Stimulated activated naive B cell treated with anti-CD40 and anti-IgM and Interleukin-4, amounts not matched to agents 10 μg/mL and 1 μg/mL and 100 μg/mL, for 72 hours (primary cell): ENCODE results near the gene MIOS.
"Not testable (repeated sequence)": the region's sequence is repeated elsewhere in the genome, so short reads cannot be mapped to it uniquely, and the experiment has no call there.

Source experiments
- ATAC-seq, 2 donors: fragments of 150-1000 bp; cut with Tn5 transposase; replicated peaks; 2 replicates each; pipeline ENCODE4 v1.10.0; 2021; ENCODE audit warnings: moderate library complexity in 1 of 2
- DNase-seq: peaks from one replicate; pipeline ENCODE4 v3.0.0; 2021
- H3K27ac Mint-ChIP-seq: one replicate; pipeline ENCODE4 v1.8.0; 2022; ENCODE audit warnings: mild to moderate bottlenecking, mixed read lengths
- H3K27me3 Mint-ChIP-seq, 2 donors: one replicate each; pipeline ENCODE4 v1.8.0; 2022; ENCODE audit warnings: mixed read lengths in 2 of 2
- H3K36me3 Mint-ChIP-seq, 2 donors: one replicate each; pipeline ENCODE4 v1.8.0; 2022; ENCODE audit warnings: mixed read lengths in 2 of 2, mild to moderate bottlenecking in 1 of 2
- H3K4me1 Mint-ChIP-seq, 2 donors: one replicate each; pipeline ENCODE4 v1.8.0; 2022; ENCODE audit warnings: mixed read lengths in 2 of 2, mild to moderate bottlenecking in 1 of 2
- H3K4me3 Mint-ChIP-seq, 2 donors: one replicate each; pipeline ENCODE4 v1.8.0; 2022; ENCODE audit warnings: mild to moderate bottlenecking in 2 of 2, mixed read lengths in 2 of 2, moderate library complexity in 1 of 2
- H3K9me3 Mint-ChIP-seq, 2 donors: one replicate each; pipeline ENCODE4 v1.8.0; 2022; ENCODE audit warnings: mixed read lengths in 2 of 2, mild to moderate bottlenecking in 1 of 2

Gene MIOS

DNA sequence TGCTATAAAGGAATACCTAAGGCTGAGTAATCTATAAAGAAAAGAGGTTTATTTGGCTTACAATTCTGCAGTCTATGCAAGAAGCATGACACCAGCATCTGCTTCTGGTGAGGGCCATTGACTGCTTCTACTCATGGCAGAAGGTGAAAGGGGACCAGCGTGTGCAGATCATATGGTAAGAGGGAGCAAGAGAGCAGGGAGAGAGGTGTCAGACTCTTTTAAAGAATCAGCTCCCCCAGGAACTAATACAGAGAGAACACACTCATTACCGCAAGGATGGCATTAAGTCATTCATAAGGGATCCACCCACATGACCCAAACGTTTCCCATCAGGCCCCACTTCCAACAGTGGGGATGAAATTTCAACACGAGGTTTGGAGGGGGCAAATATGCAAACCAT lies 27.5 kb upstream of the MIOS start:
- ATAC-seq (no peak), DNase-seq (no peak)
- peaks cover 0 to 6% of the 10 kb centered on the region in 2 donors for H3K27me3 Mint-ChIP-seq
- no peak overlapping the region for H3K4me3 Mint-ChIP-seq
- no peaks in the 10 kb centered on the region for H3K9me3 Mint-ChIP-seq
- H3K36me3 Mint-ChIP-seq = no peaks in the 10 kb centered on the region
- no peaks in the 10 kb centered on the region for H3K4me1 Mint-ChIP-seq
- H3K27ac Mint-ChIP-seq = no peak overlapping the region

DNA sequence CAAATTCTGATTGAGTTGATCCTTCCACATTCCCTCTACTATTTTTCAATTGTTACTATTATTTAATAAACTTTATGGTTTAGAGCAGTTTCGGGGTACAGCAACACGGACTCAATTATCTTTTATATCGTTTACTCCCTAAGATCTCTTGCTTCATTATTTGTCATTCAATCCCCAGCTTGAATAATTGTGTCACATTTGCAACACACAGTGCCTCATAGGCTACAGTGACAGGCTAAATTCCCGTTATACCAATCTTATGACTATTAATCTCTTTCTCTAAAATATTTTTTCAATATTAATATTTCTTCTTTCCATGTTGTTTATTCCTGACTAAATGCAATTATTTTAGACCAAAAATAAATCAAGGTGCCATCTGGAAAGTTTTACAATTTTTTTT lies 27.0 kb upstream of the MIOS start:
- Mint-ChIP-seq H3K4me1 (no peaks in the 10 kb centered on the region), H3K27me3 (peaks cover 0 to 4% of the 10 kb centered on the region in 2 donors), H3K27ac (no peak overlapping the region), H3K9me3 (no peaks in the 10 kb centered on the region), H3K4me3 (no peak overlapping the region), H3K36me3 (no peaks in the 10 kb centered on the region)
- DNase-seq = no peak
- no peak for ATAC-seq

DNA sequence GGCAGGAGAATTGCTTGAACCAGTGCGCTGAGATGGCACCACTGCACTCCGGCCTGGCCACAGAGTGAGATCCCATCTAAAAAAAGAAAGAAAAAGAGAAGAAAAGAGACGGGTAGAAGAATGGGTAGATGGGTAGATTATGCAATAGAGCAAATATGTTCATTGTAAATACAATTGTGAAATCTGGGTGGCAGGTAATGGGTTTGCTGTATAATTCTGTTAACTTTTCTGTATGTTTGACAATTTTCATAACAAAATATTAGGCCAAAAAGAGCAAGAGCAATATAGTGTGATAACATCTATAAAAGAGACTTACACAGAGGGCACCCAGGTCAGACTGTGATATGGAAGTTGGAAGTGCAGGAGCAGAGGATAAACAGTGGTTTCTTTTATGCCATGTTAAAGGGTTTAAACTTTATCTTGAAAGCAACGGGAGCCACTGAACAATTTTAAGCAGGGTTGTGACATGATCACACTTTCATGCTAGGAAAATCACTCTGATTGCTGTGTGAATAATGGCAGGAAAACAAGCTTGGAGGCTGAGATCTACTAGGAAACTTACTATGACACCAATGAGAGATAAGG lies 24.3 kb upstream of the MIOS start:
- DNase-seq (no peak), ATAC-seq (no peak)
- no peaks in the 10 kb centered on the region for H3K9me3 Mint-ChIP-seq
- no peaks in the 10 kb centered on the region for H3K27me3 Mint-ChIP-seq
- H3K4me1 Mint-ChIP-seq = no peaks in the 10 kb centered on the region
- no peak overlapping the region for H3K4me3 Mint-ChIP-seq
- no peaks in the 10 kb centered on the region for H3K36me3 Mint-ChIP-seq
- no peak overlapping the region for H3K27ac Mint-ChIP-seq

DNA sequence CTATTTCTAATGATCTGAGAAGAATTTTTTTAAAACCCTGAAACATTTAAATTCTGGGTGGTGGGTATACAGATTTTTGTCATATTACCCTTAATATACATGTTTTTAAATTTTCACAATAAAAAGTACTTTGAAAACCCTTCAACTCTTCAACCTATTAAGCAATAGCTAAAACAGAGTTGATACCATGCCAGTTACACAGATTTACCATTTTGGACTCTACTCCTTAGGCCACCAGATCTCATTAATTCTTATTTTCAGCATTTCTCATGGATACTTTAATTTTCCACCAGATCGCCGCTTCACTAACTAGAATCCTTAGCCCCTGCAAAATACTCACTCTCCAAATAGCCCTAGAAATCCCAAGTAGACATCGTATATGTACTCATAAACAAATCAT lies 18.3 kb upstream of the MIOS start:
- H3K4me3 Mint-ChIP-seq = no peak overlapping the region
- DNase-seq = no peak
- no peak for ATAC-seq
- H3K27ac Mint-ChIP-seq = no peak overlapping the region
- peaks cover 0 to 9% of the 10 kb centered on the region in 2 donors for H3K36me3 Mint-ChIP-seq
- H3K4me1 Mint-ChIP-seq = no peaks in the 10 kb centered on the region
- no peaks in the 10 kb centered on the region for H3K9me3 Mint-ChIP-seq
- H3K27me3 Mint-ChIP-seq = no peaks in the 10 kb centered on the region

DNA sequence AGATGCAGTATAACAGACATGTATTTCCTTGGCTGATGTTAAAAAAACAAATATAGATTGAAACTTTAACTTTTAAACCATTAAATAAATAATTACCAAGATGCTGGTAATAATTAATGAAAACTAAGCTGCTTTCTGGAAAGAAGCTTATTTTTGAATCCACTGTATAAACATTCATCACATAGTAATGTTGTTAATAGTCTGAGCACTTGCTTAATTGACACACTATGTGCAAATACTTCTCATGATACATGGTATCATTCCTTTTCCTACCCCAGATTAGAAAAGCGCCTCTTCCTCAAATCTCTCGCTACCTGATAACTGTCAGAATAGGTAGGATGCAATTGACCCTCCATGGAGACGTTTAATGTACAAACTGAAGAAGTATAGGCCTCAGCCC lies 16.0 kb upstream of the MIOS start:
- ATAC-seq (no peak), DNase-seq (no peak)
- Mint-ChIP-seq H3K27ac (no peak overlapping the region), H3K9me3 (no peaks in the 10 kb centered on the region), H3K27me3 (no peaks in the 10 kb centered on the region), H3K36me3 (peaks cover 0 to 13% of the 10 kb centered on the region in 2 donors), H3K4me3 (no peak overlapping the region), H3K4me1 (no peaks in the 10 kb centered on the region)

DNA sequence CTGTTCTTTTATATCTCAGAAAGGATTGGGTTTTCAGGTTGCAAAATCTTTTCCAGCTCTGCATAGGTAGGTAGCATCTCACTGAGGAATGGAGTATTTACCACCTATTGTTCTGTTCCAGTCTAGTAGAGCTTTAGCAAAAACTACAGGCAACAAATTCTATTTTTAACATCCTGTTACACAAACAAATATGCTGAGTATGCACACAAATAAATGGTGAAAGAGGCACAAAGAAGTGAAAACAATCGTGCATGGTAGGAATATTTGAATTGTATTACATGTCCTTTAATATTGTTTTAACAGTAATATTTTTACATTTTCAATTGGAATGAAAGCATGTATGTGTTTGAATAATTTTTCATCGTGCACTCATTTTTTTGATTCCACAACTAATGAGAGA lies 14.5 kb upstream of the MIOS start:
- Mint-ChIP-seq H3K36me3 (peaks cover 0 to 13% of the 10 kb centered on the region in 2 donors), H3K9me3 (no peaks in the 10 kb centered on the region), H3K27me3 (no peaks in the 10 kb centered on the region), H3K27ac (no peak overlapping the region), H3K4me3 (no peak overlapping the region), H3K4me1 (no peaks in the 10 kb centered on the region)
- ATAC-seq (no peak), DNase-seq (no peak)

DNA sequence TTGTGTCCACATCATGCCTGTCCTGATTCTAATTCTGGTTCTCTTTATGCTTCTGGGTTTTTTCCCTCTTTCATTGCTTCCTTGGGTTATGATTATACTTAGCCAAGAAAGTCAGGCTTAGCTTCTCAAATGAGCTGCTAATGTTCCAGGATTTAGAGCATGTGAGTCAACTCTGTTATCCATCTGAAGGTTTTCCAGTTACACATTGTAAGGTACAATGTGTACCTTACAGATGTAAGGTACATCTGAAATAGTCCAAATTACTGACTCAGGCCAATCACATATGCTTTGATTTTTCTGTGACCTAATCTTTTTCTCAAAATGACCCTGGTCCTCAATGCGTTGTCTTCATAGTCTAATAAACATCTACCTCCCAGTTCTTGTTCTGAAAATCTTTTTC lies 13.3 kb upstream of the MIOS start:
- DNase-seq = no peak
- no peaks in the 10 kb centered on the region for H3K27me3 Mint-ChIP-seq
- ATAC-seq = no peak
- no peak overlapping the region for H3K4me3 Mint-ChIP-seq
- no peak overlapping the region for H3K27ac Mint-ChIP-seq
- peaks cover 0 to 2% of the 10 kb centered on the region in 2 donors for H3K9me3 Mint-ChIP-seq
- H3K36me3 Mint-ChIP-seq = peaks cover 8 to 24% of the 10 kb centered on the region in 2 donors
- no peaks in the 10 kb centered on the region for H3K4me1 Mint-ChIP-seq

DNA sequence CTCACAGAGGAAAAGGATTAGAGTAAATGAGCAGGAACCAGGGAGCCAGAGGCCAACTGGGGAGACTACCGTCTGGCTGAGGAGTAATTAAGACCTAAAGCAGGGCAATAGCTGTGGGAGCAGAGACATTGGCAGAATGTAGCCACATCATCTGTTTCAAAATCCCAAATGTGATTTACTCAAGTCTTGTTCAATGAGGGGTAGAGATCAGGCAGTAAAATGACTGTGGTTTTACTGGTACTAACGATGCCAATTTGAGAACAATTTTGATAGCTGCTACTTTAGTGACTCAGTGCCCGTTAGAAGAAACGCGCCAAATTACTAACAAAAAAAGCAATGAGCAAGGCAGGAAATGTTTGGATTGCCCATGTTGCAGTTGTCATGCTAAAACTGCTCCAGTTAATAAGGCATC lies 12.7 kb upstream of the MIOS start:
- no peak overlapping the region for H3K27ac Mint-ChIP-seq
- ATAC-seq (no peak), DNase-seq (no peak)
- no peaks in the 10 kb centered on the region for H3K27me3 Mint-ChIP-seq
- no peaks in the 10 kb centered on the region for H3K4me1 Mint-ChIP-seq
- peaks cover 14 to 30% of the 10 kb centered on the region in 2 donors for H3K36me3 Mint-ChIP-seq
- H3K9me3 Mint-ChIP-seq = peaks cover 5 to 6% of the 10 kb centered on the region in 2 donors
- no peak overlapping the region for H3K4me3 Mint-ChIP-seq

DNA sequence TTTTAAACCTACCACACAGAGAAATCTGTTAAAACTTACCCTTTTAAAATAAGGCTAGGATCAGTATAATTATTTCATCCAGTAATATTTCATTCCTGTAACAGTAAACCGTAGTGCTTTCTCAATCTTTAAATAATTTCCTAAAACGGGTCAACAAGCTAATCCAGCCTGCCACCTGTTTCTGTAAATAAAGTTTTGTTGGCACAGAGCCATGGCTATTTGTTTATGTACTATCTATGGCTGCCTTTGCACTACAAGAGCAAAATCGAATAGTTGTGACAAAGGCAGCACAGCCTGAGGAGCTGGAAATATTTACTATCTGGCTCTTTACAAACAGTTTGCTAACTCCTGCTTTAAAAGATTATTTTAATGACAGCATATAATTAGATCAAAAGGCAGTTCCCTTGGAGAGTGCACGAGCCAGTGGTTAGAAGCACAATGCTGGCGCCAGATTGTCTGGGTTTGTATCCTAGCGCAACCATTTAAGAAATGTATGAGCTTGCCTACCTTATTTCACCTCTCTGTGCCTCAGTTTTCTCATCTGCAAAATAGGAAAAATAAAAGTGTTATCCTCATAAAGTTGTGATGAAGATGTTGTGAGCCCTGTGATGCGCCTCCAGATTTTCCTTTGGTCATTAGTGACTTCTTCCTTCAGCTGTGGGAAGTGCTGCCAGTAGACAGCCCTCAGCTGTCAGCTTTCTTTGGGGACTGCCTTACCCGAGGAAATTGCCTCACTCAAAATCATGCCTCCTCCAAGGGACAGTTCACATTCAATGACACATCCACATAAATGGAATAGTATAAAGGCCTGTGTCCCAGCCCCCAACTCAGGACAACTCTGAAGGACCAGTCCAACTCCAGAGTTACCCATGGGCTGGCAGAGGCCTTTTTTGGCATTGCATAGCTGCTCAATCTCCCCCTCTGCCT lies 11.8 kb upstream of the MIOS start:
- H3K9me3 Mint-ChIP-seq = peaks cover 7 to 10% of the 10 kb centered on the region in 2 donors
- no peak for DNase-seq

DNA sequence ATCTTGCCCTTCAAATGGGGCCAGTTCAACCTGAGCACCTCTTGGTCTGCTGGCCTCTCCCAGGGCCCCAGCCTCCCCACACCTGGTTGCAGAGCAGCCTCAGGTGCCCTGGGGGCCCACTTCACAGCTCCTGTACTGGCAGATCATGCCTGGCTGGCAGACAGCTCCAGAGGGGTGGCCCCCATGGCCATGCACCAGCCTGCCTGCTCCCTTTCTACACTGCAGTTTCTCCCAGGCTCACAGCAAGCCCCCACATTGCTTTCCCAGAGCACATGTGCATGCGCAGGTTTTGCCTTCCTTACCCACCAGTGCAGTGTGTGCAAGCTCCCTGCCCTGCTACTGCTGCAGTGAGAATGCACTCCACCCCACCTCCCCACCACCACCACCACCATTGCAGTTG lies 9.8 kb upstream of the MIOS start:
- DNase-seq (no peak), ATAC-seq (no peak)
- Mint-ChIP-seq H3K9me3 (peaks cover 7 to 10% of the 10 kb centered on the region in 2 donors), H3K27ac (no peak overlapping the region), H3K4me3 (no peak overlapping the region), H3K36me3 (peaks cover 26 to 38% of the 10 kb centered on the region in 2 donors), H3K27me3 (no peaks in the 10 kb centered on the region), H3K4me1 (peaks cover 0 to 2% of the 10 kb centered on the region in 2 donors)

More for the DNA sequence above, 11.8 kb upstream of the MIOS start:
- H3K4me3 Mint-ChIP-seq = no peak overlapping the region
- no peak overlapping the region for H3K27ac Mint-ChIP-seq
- peaks cover 0 to 1% of the 10 kb centered on the region in 2 donors for H3K4me1 Mint-ChIP-seq
- no peaks in the 10 kb centered on the region for H3K27me3 Mint-ChIP-seq
- no peak for ATAC-seq
- peaks cover 22 to 39% of the 10 kb centered on the region in 2 donors for H3K36me3 Mint-ChIP-seq

DNA sequence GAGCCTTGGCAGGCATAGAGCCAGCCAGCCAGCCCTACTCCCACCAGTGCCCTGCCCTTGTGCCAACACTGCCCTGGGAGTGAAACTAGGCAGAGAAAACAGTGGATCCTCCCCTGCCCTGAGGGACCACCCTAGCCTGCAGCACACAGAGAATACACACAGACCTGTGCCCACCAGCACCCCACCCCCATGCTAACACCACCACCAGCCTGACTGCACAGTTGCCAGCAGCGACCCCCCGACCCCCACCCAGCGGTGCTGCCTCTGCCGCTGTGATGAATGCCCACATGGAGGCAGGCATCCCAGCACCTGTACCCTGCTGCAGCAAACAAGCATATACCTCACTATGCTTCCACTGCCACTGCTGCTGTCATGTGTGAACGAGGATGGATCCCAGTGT lies 9.4 kb upstream of the MIOS start:
- no peak overlapping the region for H3K27ac Mint-ChIP-seq
- no peak for ATAC-seq
- H3K9me3 Mint-ChIP-seq = peaks cover 7 to 10% of the 10 kb centered on the region in 2 donors
- H3K27me3 Mint-ChIP-seq = no peaks in the 10 kb centered on the region
- peaks cover 26 to 34% of the 10 kb centered on the region in 2 donors for H3K36me3 Mint-ChIP-seq
- H3K4me3 Mint-ChIP-seq = no peak overlapping the region
- H3K4me1 Mint-ChIP-seq = peaks cover 0 to 2% of the 10 kb centered on the region in 2 donors
- DNase-seq = no peak

DNA sequence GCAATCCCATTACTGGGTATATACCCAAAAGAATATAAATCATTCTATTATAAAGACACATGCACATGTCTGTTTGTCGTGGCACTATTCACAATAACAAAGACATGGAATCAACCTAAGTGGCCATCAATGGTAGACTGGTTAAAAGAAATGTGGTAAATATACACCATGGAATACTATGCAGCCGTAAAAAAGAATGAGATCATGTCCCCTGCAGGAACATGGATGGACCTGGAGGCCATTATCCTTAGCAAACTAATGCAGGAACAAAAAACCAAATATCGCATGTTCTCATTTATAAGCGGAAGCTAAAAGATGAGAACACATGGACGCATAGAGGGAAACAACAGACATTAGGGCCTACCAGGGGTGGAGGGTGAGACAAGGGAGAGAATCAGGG lies 5.1 kb upstream of the MIOS start:
- not testable (repeated sequence) for H3K4me3 Mint-ChIP-seq, H3K27me3 Mint-ChIP-seq, H3K4me1 Mint-ChIP-seq, ATAC-seq, H3K27ac Mint-ChIP-seq, DNase-seq
- Mint-ChIP-seq H3K9me3 (peaks cover 7 to 10% of the 10 kb centered on the region in 2 donors), H3K36me3 (peaks cover 26 to 30% of the 10 kb centered on the region in 2 donors)

DNA sequence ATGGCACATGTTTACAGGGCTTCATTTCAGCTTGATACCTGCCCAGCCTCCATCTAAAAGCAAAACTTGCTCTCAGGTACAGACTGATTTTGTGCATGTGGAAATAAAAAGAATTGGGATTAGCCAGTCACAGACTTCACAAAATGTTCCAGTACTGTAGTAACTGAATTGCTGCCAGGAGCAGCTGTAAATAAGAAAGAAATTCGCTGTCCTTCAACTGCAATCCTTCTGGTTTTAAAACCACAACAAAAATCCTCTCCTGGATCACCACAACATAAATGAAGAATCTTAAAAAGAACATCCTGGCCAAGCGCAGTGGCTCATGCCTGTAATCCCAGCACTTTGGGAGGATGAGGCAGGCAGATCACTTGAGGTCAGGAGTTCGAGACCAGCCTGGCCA lies 3.9 kb upstream of the MIOS start:
- DNase-seq (no peak), ATAC-seq (no peak)
- H3K27ac Mint-ChIP-seq = no peak overlapping the region
- H3K9me3 Mint-ChIP-seq = peaks cover 7 to 8% of the 10 kb centered on the region in 2 donors
- H3K27me3 Mint-ChIP-seq = no peaks in the 10 kb centered on the region
- H3K4me3 Mint-ChIP-seq = no peak overlapping the region
- peaks cover 21 to 25% of the 10 kb centered on the region in 2 donors for H3K36me3 Mint-ChIP-seq
- H3K4me1 Mint-ChIP-seq = peaks cover 0 to 2% of the 10 kb centered on the region in 2 donors

DNA sequence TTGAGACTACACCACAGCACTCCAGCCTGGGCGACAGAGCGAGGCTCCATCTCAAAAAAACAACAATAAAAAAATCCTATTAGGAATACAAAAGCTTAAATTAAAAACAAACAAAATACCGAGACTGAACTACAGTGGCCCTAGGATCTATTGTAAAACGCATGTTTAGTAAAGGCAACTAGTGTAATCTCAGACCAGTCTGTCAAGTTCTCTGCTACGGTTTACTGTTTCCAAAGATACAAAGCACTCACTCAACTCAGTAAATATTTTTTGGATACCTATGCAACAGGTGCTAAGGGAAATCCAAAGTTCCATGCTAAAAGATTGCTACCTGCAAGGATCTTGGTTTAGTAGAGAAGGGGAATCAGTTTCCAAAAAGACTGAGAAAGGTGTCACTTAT lies 3.4 kb upstream of the MIOS start:
- DNase-seq (no peak), ATAC-seq (no peak)
- Mint-ChIP-seq H3K4me3 (no peak overlapping the region), H3K27me3 (no peaks in the 10 kb centered on the region), H3K9me3 (peaks cover 7 to 8% of the 10 kb centered on the region in 2 donors), H3K36me3 (peaks cover 21 to 24% of the 10 kb centered on the region in 2 donors), H3K4me1 (peaks cover 5% of the 10 kb centered on the region in 2 donors), H3K27ac (no peak overlapping the region)

DNA sequence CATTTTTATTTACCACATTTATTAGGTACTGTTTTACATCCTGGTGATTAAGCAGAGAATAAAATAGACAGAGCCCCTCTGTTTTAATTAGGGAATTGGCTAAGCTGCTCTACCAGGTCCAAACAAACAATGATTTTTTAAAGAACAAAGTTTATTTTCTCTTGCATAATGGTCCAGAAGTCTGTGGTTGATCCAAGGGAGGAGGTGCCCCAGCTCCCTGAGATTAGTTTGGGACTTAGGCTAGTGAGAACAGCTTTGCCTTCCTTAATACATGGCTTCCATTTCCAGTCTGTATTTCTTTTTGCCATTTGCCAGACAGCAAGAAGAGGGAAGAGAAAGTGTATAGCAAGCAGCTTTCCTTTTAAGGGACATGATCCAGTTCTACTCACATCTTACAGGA lies 2.9 kb upstream of the MIOS start:
- DNase-seq = no peak
- Mint-ChIP-seq H3K36me3 (peaks cover 19% of the 10 kb centered on the region in 2 donors), H3K27me3 (no peaks in the 10 kb centered on the region), H3K4me3 (no peak overlapping the region), H3K4me1 (peaks cover 6 to 11% of the 10 kb centered on the region in 2 donors), H3K27ac (no peak overlapping the region), H3K9me3 (peaks cover 3 to 6% of the 10 kb centered on the region in 2 donors)
- ATAC-seq = no peak
